Aortic smooth muscle cell (primary cell): Measurements from ENCODE around the gene FNDC3B. TPM values are rescaled to one million over a fixed set of nuclear protein-coding genes. Genes with fewer than 3 reads are reported as not detected.

ENCODE experiments used
- total RNA-seq: library from RNA; depleted of rRNA; stranded (reverse); fragments of >200 nt; gene quantifications from 2 replicates; pipeline ENCODE4 v1.2.3, GENCODE V29; 2014

FNDC3B gene
- 127 and 132 TPM in 2 replicates for total RNA-seq

GRCh38 chr3:172039436-172040077 is at the start of gene FNDC3B:
TSS of gene FNDC3B (plus strand) at chr3:172039578. CDS start at chr3:172112480, 72,902 bp downstream.

GRCh38 chr3:172447611-172448579 is 408.5 kb downstream of the FNDC3B start, which contains the start of gene GHSR:
TSS of gene GHSR (minus strand) at chr3:172448456. CDS start at chr3:172448413, 43 bp downstream.

Other genes starting within 250 kb of the FNDC3B start
- gene PLD1, start 229.1 kb upstream of the FNDC3B start, total RNA-seq, result 27.5 and 45.2 TPM in 2 replicates
- not detected in 2 replicates for gene TMEM212, start 196.2 kb upstream of the FNDC3B start, total RNA-seq